ENCODE measurements around the gene FAM200C.

FAM200C gene

DNA sequence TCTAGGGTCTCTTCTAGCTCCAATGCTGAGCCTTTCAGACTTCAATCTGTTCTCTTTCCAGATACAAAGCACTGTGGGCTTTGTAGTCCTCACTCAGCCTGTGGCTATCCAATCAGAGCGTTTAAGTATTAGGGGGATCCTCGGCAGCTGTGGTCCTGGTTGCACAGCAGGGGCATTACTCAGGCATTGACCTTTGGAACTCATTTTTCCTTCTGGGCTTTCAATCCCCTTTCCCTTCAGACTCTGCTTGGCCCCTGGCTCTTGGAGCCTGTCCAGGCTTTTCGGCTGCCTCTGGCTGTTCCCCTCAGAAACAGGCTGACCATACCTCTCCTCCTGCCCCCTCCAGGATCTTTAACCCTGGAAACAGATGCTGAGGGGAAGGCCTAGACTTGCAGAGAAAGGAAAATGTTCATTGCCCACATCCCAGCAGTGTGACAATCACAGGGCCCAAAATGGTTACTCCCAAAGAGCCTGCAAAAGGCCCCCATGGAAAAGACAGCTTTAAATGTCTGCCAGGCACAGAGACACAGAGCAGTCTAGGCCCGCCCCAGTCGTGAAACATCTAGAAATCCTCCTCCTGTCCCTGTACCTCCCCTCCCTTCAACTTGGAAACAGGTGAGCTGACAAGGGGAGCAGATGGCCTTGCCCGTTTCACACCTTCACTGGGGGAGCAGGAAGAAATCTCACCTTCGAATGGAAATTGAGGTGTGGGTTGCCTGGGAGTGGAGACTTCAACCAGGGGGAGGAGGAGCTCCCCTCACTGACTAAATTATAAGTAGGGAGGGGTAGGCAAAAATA is 43.1 kb downstream of the FAM200C start:
- no peak overlapping the region for H3K9ac ChIP-seq (ENCODE audit: low read length)
- H4K20me1 ChIP-seq (ENCODE audit: low read depth, low read length) = no peaks in the 10 kb centered on the region

DNA sequence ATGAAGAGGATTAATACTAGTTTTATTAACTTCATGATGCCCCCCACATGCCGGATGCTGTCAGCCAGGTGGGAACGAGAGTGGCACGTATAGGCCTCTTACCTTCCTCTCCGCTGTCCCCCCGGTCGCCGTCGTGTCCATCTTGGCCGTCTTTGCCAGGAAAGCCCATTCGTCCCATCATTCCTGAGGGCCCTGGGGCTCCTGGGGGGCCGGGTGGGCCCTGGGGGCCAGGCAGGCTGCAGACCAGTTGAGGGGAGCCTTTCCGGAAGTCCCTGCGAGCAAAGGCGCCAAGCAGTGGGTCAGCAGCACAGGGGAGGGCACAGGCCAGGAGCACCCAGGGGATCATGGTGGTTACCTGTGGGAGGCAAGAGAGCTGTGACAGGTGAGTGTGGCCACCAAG is 45.2 kb downstream of the FAM200C start:
- Histone ChIP-seq H3K79me2 (ENCODE audit: insufficient read depth, low read length) (no peaks in the 10 kb centered on the region), H3K4me2 (ENCODE audit: low read depth, low read length, poor library complexity, severe bottlenecking) (no peak overlapping the region), H3K27ac (ENCODE audit: low read depth, low read length) (no peak overlapping the region), H4K20me1 (ENCODE audit: low read depth, low read length) (no peaks in the 10 kb centered on the region), H3K9me3 (ENCODE audit: insufficient read depth, low read length) (no peaks in the 10 kb centered on the region), H3K36me3 (ENCODE audit: low read length) (no peaks in the 10 kb centered on the region), H2AFZ (ENCODE audit: low read depth, low read length, severe bottlenecking) (no peak overlapping the region), H3K9me2 (replicated peaks; ENCODE audit: insufficient read depth, low read length) (no peaks in the 10 kb centered on the region), H3K27me3 (ENCODE audit: low read length) (no peaks in the 10 kb centered on the region), H3K9ac (ENCODE audit: low read length) (no peak overlapping the region), H3F3A (ENCODE audit: insufficient read depth) (no peaks in the 10 kb centered on the region), H3K4me3 (ENCODE audit: insufficient read depth, low read length, poor library complexity, severe bottlenecking) (no peak overlapping the region)
- no peak for TF ChIP-seq EZH2phosphoT487 (conservative IDR thresholded peaks at IDR 0.05; ENCODE audit: low read length)
- TF ChIP-seq, protein P1, sequence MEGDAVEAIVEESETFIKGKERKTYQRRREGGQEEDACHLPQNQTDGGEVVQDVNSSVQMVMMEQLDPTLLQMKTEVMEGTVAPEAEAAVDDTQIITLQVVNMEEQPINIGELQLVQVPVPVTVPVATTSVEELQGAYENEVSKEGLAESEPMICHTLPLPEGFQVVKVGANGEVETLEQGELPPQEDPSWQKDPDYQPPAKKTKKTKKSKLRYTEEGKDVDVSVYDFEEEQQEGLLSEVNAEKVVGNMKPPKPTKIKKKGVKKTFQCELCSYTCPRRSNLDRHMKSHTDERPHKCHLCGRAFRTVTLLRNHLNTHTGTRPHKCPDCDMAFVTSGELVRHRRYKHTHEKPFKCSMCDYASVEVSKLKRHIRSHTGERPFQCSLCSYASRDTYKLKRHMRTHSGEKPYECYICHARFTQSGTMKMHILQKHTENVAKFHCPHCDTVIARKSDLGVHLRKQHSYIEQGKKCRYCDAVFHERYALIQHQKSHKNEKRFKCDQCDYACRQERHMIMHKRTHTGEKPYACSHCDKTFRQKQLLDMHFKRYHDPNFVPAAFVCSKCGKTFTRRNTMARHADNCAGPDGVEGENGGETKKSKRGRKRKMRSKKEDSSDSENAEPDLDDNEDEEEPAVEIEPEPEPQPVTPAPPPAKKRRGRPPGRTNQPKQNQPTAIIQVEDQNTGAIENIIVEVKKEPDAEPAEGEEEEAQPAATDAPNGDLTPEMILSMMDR (IDR thresholded peaks at IDR 0.05; ENCODE audit: insufficient read depth, low read length, poor library complexity, severe bottlenecking) = no peak

More for the DNA sequence above, 43.1 kb downstream of the FAM200C start:
- Histone ChIP-seq H3K4me2 (ENCODE audit: low read depth, low read length, poor library complexity, severe bottlenecking) (no peak overlapping the region), H3K36me3 (ENCODE audit: low read length) (no peaks in the 10 kb centered on the region), H3K27me3 (ENCODE audit: low read length) (no peaks in the 10 kb centered on the region), H3K79me2 (ENCODE audit: insufficient read depth, low read length) (no peaks in the 10 kb centered on the region), H3K27ac (ENCODE audit: low read depth, low read length) (no peak overlapping the region), H3F3A (ENCODE audit: insufficient read depth) (no peaks in the 10 kb centered on the region), H3K4me3 (ENCODE audit: insufficient read depth, low read length, poor library complexity, severe bottlenecking) (no peak overlapping the region), H3K9me3 (ENCODE audit: insufficient read depth, low read length) (no peaks in the 10 kb centered on the region), H3K9me2 (replicated peaks; ENCODE audit: insufficient read depth, low read length) (no peaks in the 10 kb centered on the region), H2AFZ (ENCODE audit: low read depth, low read length, severe bottlenecking) (no peak overlapping the region)
- TF ChIP-seq, protein P1 (IDR thresholded peaks at IDR 0.05; ENCODE audit: insufficient read depth, low read length, poor library complexity, severe bottlenecking) = no peak

DNA sequence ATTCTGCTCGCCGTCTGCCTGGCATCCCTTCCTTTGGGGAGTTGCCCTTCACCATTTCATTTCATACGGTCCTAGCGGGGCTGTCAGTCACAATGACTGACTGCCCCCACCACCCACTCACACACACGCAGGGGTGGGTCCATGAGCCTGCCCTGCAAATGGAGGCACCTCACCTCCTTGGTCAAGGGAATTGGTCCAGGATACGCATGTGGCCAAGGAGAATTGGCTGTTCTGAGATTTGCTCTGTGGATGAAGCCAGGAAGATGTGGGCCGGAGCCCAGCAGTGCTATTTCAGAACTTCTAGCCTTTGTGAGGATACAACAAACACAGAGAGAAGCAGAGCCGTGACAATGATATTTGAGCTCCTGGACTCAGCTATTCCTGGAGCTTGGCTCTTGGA is 46.5 kb downstream of the FAM200C start:
- H3K9me2 ChIP-seq (replicated peaks; ENCODE audit: insufficient read depth, low read length) = no peaks in the 10 kb centered on the region
- H3K27me3 ChIP-seq (ENCODE audit: low read length) = no peaks in the 10 kb centered on the region
- H3K27ac ChIP-seq (ENCODE audit: low read depth, low read length) = no peak overlapping the region
- no peak overlapping the region for H3K4me3 ChIP-seq (ENCODE audit: insufficient read depth, low read length, poor library complexity, severe bottlenecking)
- no peaks in the 10 kb centered on the region for H3K9me3 ChIP-seq (ENCODE audit: insufficient read depth, low read length)
- H3K4me2 ChIP-seq (ENCODE audit: low read depth, low read length, poor library complexity, severe bottlenecking) = no peak overlapping the region
- H3K9ac ChIP-seq (ENCODE audit: low read length) = no peak overlapping the region
- H3K36me3 ChIP-seq (ENCODE audit: low read length) = no peaks in the 10 kb centered on the region
- no peaks in the 10 kb centered on the region for H4K20me1 ChIP-seq (ENCODE audit: low read depth, low read length)
- TF ChIP-seq, protein P1 (IDR thresholded peaks at IDR 0.05; ENCODE audit: insufficient read depth, low read length, poor library complexity, severe bottlenecking) = no peak
- no peak for TF ChIP-seq EZH2phosphoT487 (conservative IDR thresholded peaks at IDR 0.05; ENCODE audit: low read length)
- H2AFZ ChIP-seq (ENCODE audit: low read depth, low read length, severe bottlenecking) = no peak overlapping the region
- H3F3A ChIP-seq (ENCODE audit: insufficient read depth) = no peaks in the 10 kb centered on the region
- no peaks in the 10 kb centered on the region for H3K79me2 ChIP-seq (ENCODE audit: insufficient read depth, low read length)

Measured in SU-DHL-6 (cell line).